ENCODE measurements around the gene CPED1. TPM values are rescaled to one million over a fixed set of nuclear protein-coding genes. Genes with fewer than 3 reads are reported as not detected.

The CPED1 gene
- total RNA-seq, 1 donor from 2014 or later = not detected

GRCh38 chr7:121069346-121070100, 81.0 kb downstream of the CPED1 start:
- Mint-ChIP-seq H3K27me3 (ENCODE audit: insufficient read depth, low read depth) (no peaks in the 10 kb centered on the region), H3K4me1 (peaks cover 7% of the 10 kb centered on the region), H3K9me3 (no peaks in the 10 kb centered on the region), H3K36me3 (no peaks in the 10 kb centered on the region), H3K27ac (no peak overlapping the region), H3K4me3 (no peak overlapping the region)
- H3K27me3 ChIP-seq = no peaks in the 10 kb centered on the region
- H3K4me2 ChIP-seq = no peak overlapping the region
- no peak overlapping the region for H2AFZ ChIP-seq (replicated peaks)
- H4K20me1 ChIP-seq (ENCODE audit: low read depth) = no peaks in the 10 kb centered on the region
- no peaks in the 10 kb centered on the region for H3K36me3 ChIP-seq
- no peak overlapping the region for H3K4me3 ChIP-seq
- H3F3A ChIP-seq (ENCODE audit: low read depth) = peaks cover 7% of the 10 kb centered on the region
- TF ChIP-seq EZH2phosphoT487 (IDR thresholded peaks at IDR 0.05) (no peak), CTCF (IDR thresholded peaks at IDR 0.05) (no peak)
- no peaks in the 10 kb centered on the region for H3K79me2 ChIP-seq (ENCODE audit: low read depth)
- DNase-seq (ENCODE audit: low spot score) = no peak
- H3K9me3 ChIP-seq (ENCODE audit: low read depth) = no peaks in the 10 kb centered on the region
- peaks cover 3% of the 10 kb centered on the region for H3K4me1 ChIP-seq
- no peak overlapping the region for H3K9ac ChIP-seq
- H3K27ac ChIP-seq = no peak overlapping the region

GRCh38 chr7:121071132-121071531, 82.6 kb downstream of the CPED1 start:
- H3K4me3 Mint-ChIP-seq = no peak overlapping the region
- TF ChIP-seq EZH2 (IDR thresholded peaks at IDR 0.05) (no peak), CTCF (IDR thresholded peaks at IDR 0.05) (no peak)
- Histone ChIP-seq H3K27me3 (no peaks in the 10 kb centered on the region), H3K4me2 (no peak overlapping the region), H3K9me3 (ENCODE audit: low read depth) (no peaks in the 10 kb centered on the region), H4K20me1 (ENCODE audit: low read depth) (no peaks in the 10 kb centered on the region), H3F3A (ENCODE audit: low read depth) (peaks cover 7% of the 10 kb centered on the region), H3K27ac (no peak overlapping the region), H3K79me2 (ENCODE audit: low read depth) (no peaks in the 10 kb centered on the region), H3K4me3 (no peak overlapping the region), H2AFZ (replicated peaks) (no peak overlapping the region), H3K9ac (no peak overlapping the region), H3K36me3 (no peaks in the 10 kb centered on the region), H3K4me1 (no peaks in the 10 kb centered on the region)
- H3K27ac Mint-ChIP-seq = no peak overlapping the region
- no peaks in the 10 kb centered on the region for H3K36me3 Mint-ChIP-seq
- no peak for DNase-seq (ENCODE audit: low spot score)
- peaks cover 9% of the 10 kb centered on the region for H3K4me1 Mint-ChIP-seq
- H3K9me3 Mint-ChIP-seq = no peaks in the 10 kb centered on the region
- no peaks in the 10 kb centered on the region for H3K27me3 Mint-ChIP-seq (ENCODE audit: insufficient read depth, low read depth)

- no peak for DNase-seq (ENCODE audit: low spot score)
- H3K9me3 Mint-ChIP-seq = no peaks in the 10 kb centered on the region
- peaks cover 7% of the 10 kb centered on the region for H3F3A ChIP-seq (ENCODE audit: low read depth)
Measured at GRCh38 chr7:121071662-121072061, 83.2 kb downstream of the CPED1 start.

More at GRCh38 chr7:121071662-121072061, 83.2 kb downstream of the CPED1 start:
- H3K9me3 ChIP-seq (ENCODE audit: low read depth) = no peaks in the 10 kb centered on the region
- H3K9ac ChIP-seq = no peak overlapping the region
- Mint-ChIP-seq H3K4me1 (peaks cover 12% of the 10 kb centered on the region), H3K27ac (no peak overlapping the region), H3K27me3 (ENCODE audit: insufficient read depth, low read depth) (no peaks in the 10 kb centered on the region), H3K36me3 (no peaks in the 10 kb centered on the region), H3K4me3 (no peak overlapping the region)
- H3K27me3 ChIP-seq = no peaks in the 10 kb centered on the region
- H3K27ac ChIP-seq = no peak overlapping the region
- H4K20me1 ChIP-seq (ENCODE audit: low read depth) = no peaks in the 10 kb centered on the region
- H3K4me3 ChIP-seq = no peak overlapping the region
- H3K36me3 ChIP-seq = no peaks in the 10 kb centered on the region
- H3K4me1 ChIP-seq = no peaks in the 10 kb centered on the region
- H3K79me2 ChIP-seq (ENCODE audit: low read depth) = no peaks in the 10 kb centered on the region
- no peak overlapping the region for H3K4me2 ChIP-seq
- TF ChIP-seq EZH2 (IDR thresholded peaks at IDR 0.05) (no peak), CTCF (IDR thresholded peaks at IDR 0.05) (no peak), EZH2phosphoT487 (IDR thresholded peaks at IDR 0.05) (no peak)
- H2AFZ ChIP-seq (replicated peaks) = no peak overlapping the region
